ENCODE results near the gene TMEM175. TPM values are rescaled to one million over a fixed set of nuclear protein-coding genes. Genes with fewer than 3 reads are reported as not detected.

TMEM175 gene
- total and polyA plus RNA-seq, 2 of the 13 experiments (the other 11 are each of a cell fraction or from before 2014, with no cell fraction given): 5.1 to 9.9 TPM

- TF ChIP-seq ZSCAN5A (CRISPR knock-in tag; IDR thresholded peaks at IDR 0.05; ENCODE audit: borderline replicate concordance) (0 out of 2 replicates have a peak, but pooled peaks have one; percentile 43), AGO2 (optimal IDR thresholded peaks at IDR 0.05; ENCODE audit: low read depth, low read length) (peak; percentile 90), ZNF18 (CRISPR knock-in tag; IDR thresholded peaks at IDR 0.05; ENCODE audit: insufficient replicate concordance) (peak; percentile 63), AKAP8 (CRISPR knock-in tag; IDR thresholded peaks at IDR 0.05) (peak; percentile 93), NCOA5 (CRISPR knock-in tag; IDR thresholded peaks at IDR 0.05) (no peak), ZBTB7A (CRISPR knock-in tag; IDR thresholded peaks at IDR 0.05) (0 out of 2 replicates have a peak, but pooled peaks have one; percentile 48), RELA (CRISPR knock-in tag; IDR thresholded peaks at IDR 0.05) (no peak), NFIB (CRISPR knock-in tag; IDR thresholded peaks at IDR 0.05; ENCODE audit: borderline replicate concordance) (no peak), PAWR (CRISPR knock-in tag; IDR thresholded peaks at IDR 0.05; ENCODE audit: borderline replicate concordance) (no peak), GABPB1 (CRISPR knock-in tag; IDR thresholded peaks at IDR 0.05) (peak; percentile 49; the same call in 1 of the 2 replicates), ZNF280D (CRISPR knock-in tag; IDR thresholded peaks at IDR 0.05) (peak; percentile 41; the same call in 1 of the 2 replicates), ZNF652 (CRISPR knock-in tag; IDR thresholded peaks at IDR 0.05; ENCODE audit: borderline replicate concordance, low read depth) (no peak), UBTF (CRISPR knock-in tag; IDR thresholded peaks at IDR 0.05) (no peak; the same call in 1 of the 2 replicates), ZBTB3 (CRISPR knock-in tag; IDR thresholded peaks at IDR 0.05; ENCODE audit: borderline replicate concordance, low read depth) (no peak), PATZ1 (CRISPR knock-in tag; IDR thresholded peaks at IDR 0.05) (peak; percentile 65), CBX5 (CRISPR knock-in tag; IDR thresholded peaks at IDR 0.05; ENCODE audit: borderline replicate concordance) (no peak), MAFK (conservative IDR thresholded peaks at IDR 0.05 in 1 of 2, IDR thresholded peaks at IDR 0.05 in 1 of 2; ENCODE audit: low read length in 2 of 2) (no peak)
Measured at GRCh38 chr4:985123-985830, 53.0 kb downstream of the TMEM175 start (continued).

All from HepG2 (cell line).